GM19467 (cell line): ENCODE results near the gene CFTR.
"Not testable (repeated sequence)": the region's sequence is repeated elsewhere in the genome, so short reads cannot be mapped to it uniquely, and the experiment has no call there.

ENCODE experiments used
- ATAC-seq: cut with Tn5 transposase; IDR thresholded peaks from one replicate; pipeline ENCODE4 v1.9.1; 2021; ENCODE audit warnings: mild to moderate bottlenecking, moderate library complexity; ENCODE audit not compliant: unreplicated experiment

Gene CFTR

GRCh38 chr7:117479225-117480054 is at the start of gene CFTR:
TSS of gene CFTR (plus strand) at chr7:117480025. CDS start at chr7:117480095, 70 bp downstream.
- ATAC-seq = no peak

GRCh38 chr7:117435475-117436043 is 44.3 kb upstream of the CFTR start:
- peak; percentile 98 for ATAC-seq

GRCh38 chr7:117444646-117445045 is 35.2 kb upstream of the CFTR start:
- ATAC-seq = no peak

- ATAC-seq = no peak
Measured at GRCh38 chr7:117445206-117445605, 34.6 kb upstream of the CFTR start.

- ATAC-seq = no peak
Measured at GRCh38 chr7:117446220-117446815, 33.5 kb upstream of the CFTR start.

GRCh38 chr7:117448655-117449054 is 31.2 kb upstream of the CFTR start:
- ATAC-seq = no peak

- peak; percentile 54 for ATAC-seq
Measured at GRCh38 chr7:117458977-117459583, 20.7 kb upstream of the CFTR start.

- no peak for ATAC-seq
Measured at GRCh38 chr7:117459735-117460134, 20.1 kb upstream of the CFTR start.

- ATAC-seq = not testable (repeated sequence)
Measured at GRCh38 chr7:117460815-117461214, 19.0 kb upstream of the CFTR start.

- ATAC-seq = no peak
Measured at GRCh38 chr7:117468174-117468573, 11.7 kb upstream of the CFTR start.

GRCh38 chr7:117470777-117471176 is 9.0 kb upstream of the CFTR start:
- ATAC-seq = no peak

- ATAC-seq = no peak
Measured at GRCh38 chr7:117472335-117472734, 7.5 kb upstream of the CFTR start.

- ATAC-seq = no peak
Measured at GRCh38 chr7:117476557-117477215, 3.1 kb upstream of the CFTR start.

- ATAC-seq = no peak
Measured at GRCh38 chr7:117478836-117479224, 995 bp upstream of the CFTR start.

- ATAC-seq = no peak
Measured at GRCh38 chr7:117480055-117480362, 184 bp downstream of the CFTR start.

- ATAC-seq = no peak
Measured at GRCh38 chr7:117480978-117481377, 1.2 kb downstream of the CFTR start.

GRCh38 chr7:117485118-117485620 is 5.3 kb downstream of the CFTR start:
- ATAC-seq = no peak

GRCh38 chr7:117489016-117489415 is 9.2 kb downstream of the CFTR start:
- no peak for ATAC-seq

- ATAC-seq = no peak
Measured at GRCh38 chr7:117489430-117489829, 9.6 kb downstream of the CFTR start.

- no peak for ATAC-seq
Measured at GRCh38 chr7:117489911-117490310, 10.1 kb downstream of the CFTR start.

GRCh38 chr7:117492649-117493048 is 12.8 kb downstream of the CFTR start:
- ATAC-seq = no peak
